ENCODE data around the gene TIMP2. TPM values are rescaled to one million over a fixed set of nuclear protein-coding genes. Genes with fewer than 3 reads are reported as not detected.
"Not testable (repeated sequence)": the region's sequence is repeated elsewhere in the genome, so short reads cannot be mapped to it uniquely, and the experiment has no call there.

The TIMP2 gene
- polyA plus RNA-seq, 4 donors = 141 to 719 (median 191) TPM

DNA sequence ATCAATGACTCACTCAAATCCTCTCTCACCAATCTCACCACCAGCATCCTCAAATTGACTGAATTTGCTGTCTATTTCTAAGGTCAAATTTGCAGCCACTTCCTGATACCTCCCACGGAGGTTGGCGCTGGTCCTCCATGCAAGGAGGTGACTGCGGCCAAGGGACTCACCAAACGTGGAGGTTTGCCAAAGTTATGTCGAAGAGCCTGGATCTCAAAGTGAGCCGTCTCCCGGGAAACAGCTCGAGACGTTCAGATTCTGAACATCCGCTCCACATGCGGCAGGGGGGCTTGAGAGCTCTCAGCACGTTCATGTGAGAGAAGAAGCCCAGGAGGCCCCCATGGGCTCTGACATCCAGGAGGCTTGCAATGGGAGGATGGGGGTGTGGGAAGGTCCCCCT is 31.9 kb upstream of the TIMP2 start:
- DNase-seq (ENCODE audit: low read depth in 4 of 4, low spot score in 3 of 4) = no peak

DNA sequence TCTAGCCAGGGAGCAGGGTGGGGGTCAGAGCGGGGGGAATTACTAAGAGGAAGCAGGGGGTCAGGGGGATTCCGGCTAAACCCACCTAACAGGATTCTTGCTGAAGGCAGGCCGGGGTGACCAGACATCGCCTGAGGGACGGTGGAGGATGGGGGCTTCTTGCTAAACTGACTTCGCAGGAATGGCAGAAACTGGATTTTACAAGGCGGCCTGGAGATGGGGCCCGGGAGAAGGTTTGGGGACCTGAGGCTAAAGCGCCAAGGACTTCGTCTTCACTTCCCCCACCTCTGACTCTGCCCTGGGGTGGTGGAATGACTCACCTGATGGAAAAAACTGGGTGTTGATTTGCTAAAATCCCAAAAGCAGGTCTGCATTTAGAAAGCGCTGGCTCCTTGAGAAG is 31.1 kb upstream of the TIMP2 start:
- no peak for DNase-seq (ENCODE audit: low read depth in 4 of 4, low spot score in 3 of 4)

DNA sequence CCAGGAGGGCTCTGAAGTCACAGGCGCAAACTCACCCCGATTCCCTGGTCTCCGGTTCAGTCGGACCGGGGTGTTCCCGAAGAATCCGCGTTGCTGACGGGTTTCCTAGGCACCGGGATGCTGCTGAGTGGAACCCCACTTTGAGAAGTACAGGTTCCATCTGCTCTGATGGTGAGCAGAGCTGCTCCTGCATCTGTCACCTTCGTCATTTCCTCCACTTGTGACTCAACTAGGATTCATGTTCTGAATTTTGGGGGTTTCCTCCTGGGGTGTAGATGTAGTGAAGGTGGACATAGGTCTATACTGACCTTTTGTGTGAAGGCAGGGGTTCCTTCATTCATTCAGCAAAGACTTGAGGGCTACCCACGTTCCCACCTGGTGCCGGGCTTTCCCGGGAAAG is 29.5 kb upstream of the TIMP2 start:
- no peak for DNase-seq (ENCODE audit: low read depth in 4 of 4, low spot score in 3 of 4)

DNA sequence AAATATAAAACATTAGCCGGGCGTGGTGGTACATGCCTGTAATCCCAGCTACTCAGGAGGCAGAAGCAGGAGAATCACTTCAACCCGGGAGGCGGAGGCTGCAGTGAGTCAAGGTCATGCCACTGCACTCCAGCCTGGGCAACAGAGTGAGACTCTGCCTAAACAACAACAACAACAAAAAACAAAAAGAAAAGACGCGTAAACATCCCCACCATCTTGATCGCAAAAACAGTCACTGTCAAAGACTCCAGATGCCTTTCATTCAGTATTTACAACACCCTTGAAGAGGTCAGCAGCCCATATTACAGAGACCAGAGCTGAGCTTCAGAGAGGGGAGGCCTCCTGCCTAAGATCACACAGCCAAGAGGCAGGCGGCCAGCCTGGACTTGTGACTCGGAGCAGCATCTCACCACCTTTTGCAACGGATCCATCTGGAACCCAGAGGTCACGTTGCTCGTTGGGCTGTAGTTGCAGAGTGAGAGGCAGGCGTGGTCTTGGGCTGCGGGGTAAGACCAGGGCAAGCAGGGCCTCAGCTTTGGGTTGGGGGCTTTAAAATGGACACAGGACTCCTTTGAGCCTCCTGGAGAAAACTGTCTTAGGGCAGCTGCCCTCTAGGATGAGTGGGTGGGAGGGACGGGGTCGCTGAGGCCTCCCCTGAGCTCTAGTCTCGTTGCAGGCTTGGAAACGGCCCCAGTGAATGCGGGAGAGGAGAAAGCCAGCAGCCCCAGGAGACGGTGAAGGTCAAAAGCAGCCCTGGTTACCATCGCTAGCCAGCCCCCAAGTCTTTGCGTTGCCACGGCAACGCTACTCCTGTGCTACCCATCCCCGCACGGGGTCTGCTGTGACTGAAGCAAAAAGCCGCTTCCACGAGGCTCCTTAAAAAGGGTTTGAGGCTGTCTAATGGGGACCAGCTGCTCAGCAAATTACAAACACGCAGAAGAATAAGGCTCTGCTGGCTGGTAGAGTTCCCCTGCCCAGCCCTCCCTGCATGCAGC is 28.5 kb upstream of the TIMP2 start:
- DNase-seq (ENCODE audit: low read depth in 4 of 4, low spot score in 3 of 4) = no peak

DNA sequence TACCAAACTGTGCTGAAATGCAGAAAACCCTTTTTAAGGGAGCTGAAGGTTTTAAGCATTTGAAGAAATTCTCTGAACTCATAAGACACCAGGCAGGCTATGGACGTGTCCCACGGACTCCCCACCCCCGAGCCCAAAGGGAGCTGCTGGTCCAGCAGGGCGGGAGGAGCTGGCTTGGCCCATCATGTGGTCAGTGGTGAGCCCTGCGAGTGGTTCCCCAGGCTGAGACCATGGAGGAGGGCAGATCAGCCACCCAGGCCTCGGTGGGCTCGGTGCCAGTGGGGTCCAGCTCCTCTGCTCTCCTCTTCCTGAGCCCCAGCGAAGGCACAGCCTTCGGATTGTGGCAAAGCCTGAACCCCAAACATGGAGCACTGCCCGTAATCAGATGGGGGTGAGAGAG is 27.5 kb upstream of the TIMP2 start:
- no peak for DNase-seq (ENCODE audit: low read depth in 4 of 4, low spot score in 3 of 4)

DNA sequence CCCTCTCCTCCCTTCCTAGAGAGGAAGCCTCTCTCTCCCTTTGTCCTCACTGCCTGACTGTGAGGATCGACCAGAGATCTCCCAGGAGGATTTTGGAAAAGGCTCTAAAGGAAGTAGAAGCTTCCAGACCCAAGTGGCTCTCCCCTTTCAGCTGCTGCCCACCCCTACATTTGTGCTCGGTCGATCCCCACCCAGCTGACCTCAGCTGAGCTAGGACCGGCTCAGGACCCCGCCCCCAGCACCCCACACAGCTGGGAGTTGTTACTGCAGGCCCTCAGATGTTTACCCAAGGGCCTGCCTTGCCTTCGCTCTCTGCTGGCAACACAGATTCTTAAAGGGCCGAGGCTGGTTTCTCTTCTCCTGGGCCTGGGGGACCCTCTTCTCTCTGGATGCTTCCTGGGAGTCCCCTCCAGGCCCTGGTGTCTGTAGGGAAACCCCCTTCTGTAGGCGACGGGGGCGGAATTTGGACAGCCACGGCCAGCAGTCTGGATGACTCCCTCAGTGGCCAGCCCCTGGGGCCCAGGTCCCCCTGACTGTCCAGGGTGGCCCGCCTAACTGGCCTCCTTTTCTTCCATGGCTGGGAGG is 26.9 kb upstream of the TIMP2 start:
- DNase-seq (ENCODE audit: low read depth in 4 of 4, low spot score in 3 of 4) = no peak

DNA sequence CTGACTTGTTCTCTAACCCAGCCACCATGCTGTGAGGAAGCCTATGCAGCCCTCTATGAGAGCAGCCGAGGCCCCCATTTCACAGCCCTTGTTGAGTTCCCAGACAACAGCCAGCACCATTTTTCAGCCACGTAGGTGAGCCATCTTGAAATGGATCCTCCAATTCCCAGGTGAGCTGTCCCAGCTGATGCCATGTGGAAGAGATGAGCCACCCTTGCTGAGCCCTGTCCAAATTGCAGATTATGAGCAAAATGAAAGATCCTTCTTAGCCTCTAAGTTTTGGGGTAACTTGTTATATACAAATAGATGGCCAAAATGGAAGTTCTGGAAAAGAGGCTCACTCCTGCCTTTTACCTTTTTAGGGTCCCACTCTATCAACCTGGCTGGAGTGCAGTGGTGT is 25.7 kb upstream of the TIMP2 start:
- DNase-seq (ENCODE audit: low read depth in 4 of 4, low spot score in 3 of 4) = no peak

DNA sequence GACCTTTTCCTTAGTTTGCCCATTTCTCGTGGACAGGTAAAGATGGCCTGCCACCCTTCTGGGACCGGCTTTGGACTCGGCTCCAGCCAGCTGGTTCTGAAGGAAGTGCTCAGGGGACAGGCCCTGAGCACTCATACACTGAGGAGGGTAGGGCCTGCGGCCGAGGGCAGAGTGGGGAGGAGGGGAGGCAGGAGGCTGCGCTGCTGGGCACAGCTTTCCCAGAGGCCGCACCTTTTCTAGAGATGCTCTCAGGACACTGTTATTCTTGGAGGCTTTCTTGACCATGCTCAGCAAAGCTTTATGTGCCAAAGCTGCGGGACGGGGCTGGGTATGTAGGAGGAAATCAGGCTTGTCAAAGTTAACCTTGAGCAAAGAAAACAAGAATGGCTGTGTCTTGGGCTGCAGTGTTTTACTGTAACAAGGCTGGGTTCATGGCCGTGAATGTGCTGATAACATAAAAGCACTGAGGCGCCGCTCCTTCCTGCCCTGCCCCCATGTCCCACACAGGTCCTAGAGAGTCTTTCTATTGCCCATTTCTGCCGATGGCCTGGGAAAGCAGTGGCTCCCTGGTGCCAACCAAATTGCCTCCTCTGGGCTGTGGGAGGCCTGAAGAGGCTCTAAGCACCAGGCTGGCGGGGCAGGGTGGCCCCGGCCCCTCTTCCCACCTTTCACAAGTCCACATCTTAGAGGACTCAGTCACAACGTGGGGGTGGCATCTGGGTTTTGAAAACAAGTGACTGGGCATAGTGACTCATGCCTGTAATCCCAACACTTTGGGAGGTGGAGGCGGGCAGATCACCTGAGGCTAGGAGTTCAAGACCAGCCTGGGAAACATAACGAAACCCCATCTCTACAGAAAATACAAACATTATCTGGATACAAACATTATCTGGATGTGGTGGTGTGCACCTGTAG is 22.3 kb upstream of the TIMP2 start:
- no peak for DNase-seq (ENCODE audit: low read depth in 4 of 4, low spot score in 3 of 4)

DNA sequence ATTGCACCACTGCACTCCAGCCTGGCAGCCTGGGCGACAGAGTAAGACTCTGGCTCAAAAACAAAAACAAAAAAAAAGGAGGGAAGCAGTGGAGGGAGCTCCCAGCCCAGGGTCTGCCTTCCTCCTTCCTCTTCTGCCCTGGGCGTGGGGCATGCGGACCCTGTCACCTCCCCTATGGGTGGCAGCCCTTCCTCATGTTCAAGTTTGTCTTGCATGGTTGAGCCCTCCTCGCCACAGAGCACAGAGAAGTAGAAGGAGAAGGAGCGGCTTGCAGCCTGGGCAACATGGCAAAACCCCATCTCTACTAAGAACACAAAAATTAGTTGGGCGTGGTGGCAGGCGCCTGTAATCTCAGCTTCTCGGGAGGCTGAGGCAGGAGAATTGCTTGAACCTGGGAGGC is 21.4 kb upstream of the TIMP2 start:
- DNase-seq (ENCODE audit: low read depth in 4 of 4, low spot score in 3 of 4) = no peak

DNA sequence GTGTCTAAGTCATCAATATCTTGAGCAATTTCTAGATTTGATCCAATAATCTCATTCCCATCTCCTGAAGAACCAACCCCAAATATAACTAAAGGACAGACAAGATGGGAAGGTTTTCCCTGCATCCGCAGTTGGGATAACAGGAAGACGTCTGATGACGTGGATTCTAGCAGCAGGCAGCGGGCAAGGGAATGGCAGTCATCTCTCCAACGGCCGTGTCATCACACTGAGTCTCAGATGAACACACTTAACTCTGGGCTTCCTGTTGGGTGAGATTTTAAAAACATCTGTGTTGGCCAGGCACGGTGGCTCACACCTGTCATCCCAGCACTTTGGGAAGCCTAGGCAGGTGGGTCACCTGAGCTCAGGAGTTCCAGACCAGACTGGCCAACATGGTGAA is 20.9 kb upstream of the TIMP2 start:
- no peak for DNase-seq (ENCODE audit: low read depth in 4 of 4, low spot score in 3 of 4)

DNA sequence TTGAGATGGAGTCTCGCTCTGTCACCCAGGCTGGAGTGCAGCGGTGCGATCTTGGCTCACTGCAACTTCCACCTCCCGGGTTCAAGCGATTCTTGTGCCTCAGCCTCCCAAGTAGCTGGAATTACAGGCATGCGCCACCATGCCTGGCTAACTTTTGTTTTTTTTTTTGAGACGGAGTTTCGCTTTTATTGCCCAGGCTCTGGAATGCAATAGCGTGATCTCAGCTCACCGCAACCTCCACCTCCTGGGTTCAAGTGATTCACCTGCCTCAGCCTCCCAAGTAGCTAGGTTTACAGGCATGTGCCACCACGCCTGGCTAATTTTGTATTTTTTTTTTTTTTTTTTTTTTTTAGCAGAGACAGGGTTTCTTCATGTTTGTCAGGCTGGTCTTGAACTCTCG is 20.3 kb upstream of the TIMP2 start:
- DNase-seq (ENCODE audit: low read depth in 4 of 4, low spot score in 3 of 4) = not testable (repeated sequence)

DNA sequence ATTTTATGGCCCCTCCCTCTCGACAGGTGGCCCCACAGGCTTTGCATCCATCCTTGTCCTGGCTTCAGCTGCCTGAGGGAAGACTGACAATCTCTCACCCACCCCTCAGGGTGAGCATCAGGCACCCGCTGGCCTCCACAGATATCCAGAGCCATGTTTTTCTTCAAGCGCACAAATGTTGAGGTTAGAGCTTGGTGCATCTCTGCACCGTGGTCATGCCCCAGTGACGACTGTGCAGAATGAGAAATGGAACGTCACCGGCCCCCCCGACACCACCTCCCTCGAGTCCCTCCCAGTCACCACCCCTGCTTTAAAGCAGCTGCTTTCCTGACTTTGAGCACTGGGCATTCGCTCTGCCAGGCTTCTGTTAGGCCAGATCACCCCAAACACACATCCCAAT is 19.8 kb upstream of the TIMP2 start:
- no peak for DNase-seq (ENCODE audit: low read depth in 4 of 4, low spot score in 3 of 4)

DNA sequence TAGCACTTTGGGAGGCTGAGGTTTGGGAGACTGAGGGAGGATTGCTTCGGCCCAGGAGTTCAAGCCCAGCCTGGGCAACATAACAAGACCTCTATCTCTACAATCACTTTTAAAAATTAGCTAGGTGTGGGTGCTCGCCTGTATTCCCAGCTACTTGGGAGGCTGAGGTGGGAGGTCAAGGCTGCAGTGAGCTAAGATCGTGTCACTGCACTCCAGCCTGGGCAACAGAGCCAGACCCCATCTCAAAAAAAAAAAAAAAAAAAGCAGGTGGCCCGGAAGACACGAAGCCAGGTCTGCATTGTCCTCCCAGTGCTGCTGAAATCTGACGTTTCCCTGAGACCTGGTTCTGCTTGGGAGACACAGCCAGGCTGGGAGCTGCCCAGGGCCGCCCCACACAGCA is 18.8 kb upstream of the TIMP2 start:
- DNase-seq (ENCODE audit: low read depth in 4 of 4, low spot score in 3 of 4) = no peak

DNA sequence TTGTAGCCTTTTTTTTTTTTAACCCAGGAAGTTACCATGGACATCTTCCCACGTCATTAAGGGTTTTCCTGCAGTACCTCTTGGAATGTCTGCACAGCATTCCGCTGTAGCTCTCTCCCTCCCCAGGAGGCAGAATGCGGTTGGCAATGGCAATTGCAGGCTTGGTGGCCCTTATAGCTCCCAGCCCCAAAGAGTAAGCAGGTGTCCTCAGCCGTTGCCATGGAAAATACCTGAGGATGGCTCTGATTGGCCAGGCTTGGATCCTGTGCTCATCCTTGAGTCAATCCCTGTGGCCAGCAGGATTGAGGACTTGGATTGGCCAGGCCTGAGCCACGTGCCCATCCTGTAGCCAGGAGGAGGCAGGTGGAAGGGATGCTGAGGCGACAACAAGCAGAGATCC is 15.5 kb upstream of the TIMP2 start:
- DNase-seq (ENCODE audit: low read depth in 4 of 4, low spot score in 3 of 4) = no peak

DNA sequence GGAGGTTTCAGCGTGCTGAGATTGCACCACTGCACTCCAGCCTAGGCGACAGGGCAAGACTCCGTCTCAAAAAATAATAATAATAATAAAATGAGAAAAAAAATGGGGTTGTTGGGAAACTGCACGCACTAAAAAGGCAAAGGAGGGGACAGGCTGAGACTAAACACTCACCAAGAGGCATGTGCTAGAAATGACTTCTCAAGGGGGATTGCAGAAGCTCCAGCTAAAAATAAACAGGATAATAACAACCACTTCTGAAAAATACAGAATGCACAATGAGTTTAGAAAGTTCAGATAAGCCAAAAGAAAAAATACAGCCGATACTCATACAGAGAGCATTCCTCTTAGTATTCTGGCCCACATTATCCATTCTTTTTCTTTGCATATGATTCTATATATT is 15.1 kb upstream of the TIMP2 start:
- no peak for DNase-seq (ENCODE audit: low read depth in 4 of 4, low spot score in 3 of 4)

DNA sequence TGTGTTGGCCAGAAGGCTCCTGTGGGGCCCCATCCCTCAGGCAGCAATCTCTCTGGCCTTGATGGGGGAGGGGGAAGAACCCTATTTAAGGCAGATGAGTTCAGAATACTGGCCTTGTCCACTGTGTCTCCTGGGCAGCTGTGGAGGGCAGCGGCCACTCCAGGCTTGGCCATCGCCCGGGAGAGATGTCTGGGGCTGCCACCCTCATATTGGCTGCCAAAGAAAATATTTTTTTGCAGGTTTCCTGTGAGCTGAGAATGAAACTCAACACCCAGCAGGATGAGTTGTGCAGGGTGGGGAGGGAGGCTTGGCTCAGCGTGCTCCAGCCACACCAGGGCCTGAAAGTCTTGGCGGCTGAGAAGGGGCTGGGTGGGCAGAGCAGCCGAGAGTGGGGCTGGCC is 14.4 kb upstream of the TIMP2 start:
- DNase-seq (ENCODE audit: low read depth in 4 of 4, low spot score in 3 of 4) = no peak

DNA sequence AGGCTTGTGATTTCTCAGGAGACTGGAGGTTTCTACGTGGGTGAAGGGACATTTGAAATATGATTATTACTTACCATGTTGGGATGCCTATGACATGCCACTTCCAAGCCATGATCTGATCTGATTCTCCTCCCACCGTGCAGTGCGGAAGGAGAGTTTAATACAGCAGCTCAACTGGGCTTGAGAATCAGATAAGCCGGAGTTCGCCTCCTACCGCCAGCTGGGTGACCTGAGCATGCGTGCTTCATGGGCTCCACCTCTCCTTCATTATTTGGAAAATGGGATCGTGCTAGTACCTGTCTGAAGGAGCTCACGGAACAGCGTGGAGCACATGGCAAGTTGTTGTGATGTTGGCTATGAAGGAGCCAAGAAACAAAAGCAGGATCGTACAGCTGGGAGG is 12.4 kb upstream of the TIMP2 start:
- no peak for DNase-seq (ENCODE audit: low read depth in 4 of 4, low spot score in 3 of 4)

DNA sequence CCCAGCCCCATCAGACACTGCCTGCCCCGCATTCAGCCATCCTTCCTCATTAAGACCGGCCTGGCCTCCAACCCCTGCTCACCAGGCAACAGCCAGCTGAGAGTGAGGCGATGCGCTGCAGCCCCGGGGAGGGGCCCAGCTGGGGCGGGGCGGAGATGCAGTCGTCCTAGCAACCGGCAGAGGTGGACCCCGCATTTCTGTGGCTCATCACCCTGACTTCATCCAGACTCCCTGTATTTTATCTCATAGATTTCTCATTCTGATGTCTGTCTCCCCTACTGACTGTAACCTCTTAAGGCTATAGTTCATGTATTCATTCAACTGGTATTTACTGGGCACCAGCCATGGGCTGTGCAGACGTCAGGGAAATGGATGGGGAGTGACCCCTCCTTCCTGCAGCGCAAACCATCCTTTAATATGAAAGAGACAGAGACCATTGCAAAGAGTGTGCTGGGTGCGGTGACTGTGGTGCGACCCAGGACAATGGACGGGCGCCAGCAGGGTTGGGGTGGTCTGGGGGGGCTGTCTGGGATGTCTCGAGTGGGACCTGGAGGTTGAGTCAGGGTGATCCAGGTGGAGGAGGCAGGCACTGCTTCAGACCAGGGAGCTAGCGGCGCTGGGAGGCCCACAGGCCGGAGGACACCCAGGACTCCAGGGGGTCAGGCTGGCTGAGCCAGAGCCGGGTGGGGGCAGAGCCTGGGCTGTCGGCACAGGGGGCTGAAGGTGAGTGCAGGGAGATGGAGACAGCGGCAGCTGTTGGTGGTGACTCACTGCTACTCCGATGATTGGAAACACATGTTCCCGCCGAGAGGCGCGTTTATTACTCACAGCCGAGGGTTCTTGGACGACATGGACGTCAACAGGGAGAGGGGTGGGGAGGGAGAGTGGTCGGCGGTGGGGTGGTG is 10.5 kb upstream of the TIMP2 start:
- no peak for DNase-seq (ENCODE audit: low read depth in 4 of 4, low spot score in 3 of 4)

DNA sequence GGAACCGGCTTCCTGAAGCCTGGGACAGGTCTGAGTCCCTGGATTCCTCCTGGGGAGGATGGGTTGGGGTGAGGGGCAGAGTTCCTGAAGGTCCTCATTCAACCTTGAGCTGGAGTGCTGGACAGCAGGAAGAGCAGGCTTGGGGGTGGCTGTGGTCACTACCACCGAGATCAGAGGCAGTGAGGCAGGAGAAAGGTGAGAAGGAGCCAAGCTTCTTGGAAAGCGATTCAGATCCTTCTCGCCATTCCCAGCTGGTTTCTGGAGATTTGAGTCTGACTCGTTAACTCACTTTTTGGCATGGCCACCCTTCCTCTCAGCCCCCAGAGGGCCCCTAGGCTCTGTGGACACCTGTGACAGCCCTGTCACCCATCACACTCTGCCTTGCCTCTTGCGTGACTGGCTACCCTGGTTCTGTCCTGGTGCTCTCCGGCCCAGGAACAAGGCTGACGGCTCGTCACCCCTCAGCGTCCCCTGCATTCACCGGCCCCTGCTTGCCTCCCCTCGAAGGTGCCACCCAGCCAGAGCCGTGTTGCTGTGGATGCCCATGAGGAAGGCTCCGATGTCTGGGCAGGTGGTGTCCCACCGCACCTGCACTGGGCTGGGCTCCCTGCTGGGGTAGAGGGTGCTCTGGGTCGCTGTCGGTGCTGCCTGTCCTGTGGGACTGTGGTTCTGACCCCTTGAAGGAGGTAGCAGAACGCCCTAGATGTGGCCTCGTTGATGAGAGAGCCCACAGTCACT is 9.7 kb upstream of the TIMP2 start:
- no peak for DNase-seq (ENCODE audit: low read depth in 4 of 4, low spot score in 3 of 4)
